Endometrial microvascular endothelial cells (primary cell): ENCODE results near the gene TNS1. TPM values are rescaled to one million over a fixed set of nuclear protein-coding genes. Genes with fewer than 3 reads are reported as not detected.
"Not testable (repeated sequence)": the region's sequence is repeated elsewhere in the genome, so short reads cannot be mapped to it uniquely, and the experiment has no call there.

Experiments
- in situ Hi-C: cut with HindIII; loops from 2 replicates; pipeline ENCODE4 v1.10.0; 2017; ENCODE audit warnings: low sequenced_read_pairs, low pct_unique_long_range_greater_than_20kb; ENCODE audit errors: inconsistent ontology term
- total RNA-seq: library from RNA; depleted of rRNA; stranded (reverse); fragments of >200 nt; gene quantifications from one replicate; pipeline ENCODE4 v1.2.3, GENCODE V29; 2015; ENCODE audit errors: inconsistent ontology term

The TNS1 gene
- total RNA-seq, 1 donor from 2014 or later = 20.9 TPM

DNA sequence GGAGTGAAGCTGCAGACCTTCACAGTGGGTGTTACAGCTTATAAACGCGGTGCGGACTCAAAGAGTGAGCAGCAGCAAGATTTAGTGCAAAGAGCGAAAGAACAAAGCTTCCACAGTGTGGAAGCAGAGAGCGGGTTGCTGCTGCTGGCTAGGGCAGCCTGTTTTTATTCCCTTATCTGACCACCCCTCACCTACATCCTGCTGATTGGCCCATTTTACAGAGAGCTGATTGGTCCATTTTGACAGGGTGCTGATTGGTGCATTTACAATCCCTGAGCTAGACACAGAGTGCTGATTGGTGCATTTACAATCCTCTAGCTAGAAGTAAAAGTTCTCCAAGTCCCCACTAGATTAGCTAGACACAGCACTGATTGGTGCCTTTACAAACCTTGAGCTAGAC is 216.2 kb downstream of the TNS1 start:
- in situ Hi-C loops = not testable (repeated sequence)

DNA sequence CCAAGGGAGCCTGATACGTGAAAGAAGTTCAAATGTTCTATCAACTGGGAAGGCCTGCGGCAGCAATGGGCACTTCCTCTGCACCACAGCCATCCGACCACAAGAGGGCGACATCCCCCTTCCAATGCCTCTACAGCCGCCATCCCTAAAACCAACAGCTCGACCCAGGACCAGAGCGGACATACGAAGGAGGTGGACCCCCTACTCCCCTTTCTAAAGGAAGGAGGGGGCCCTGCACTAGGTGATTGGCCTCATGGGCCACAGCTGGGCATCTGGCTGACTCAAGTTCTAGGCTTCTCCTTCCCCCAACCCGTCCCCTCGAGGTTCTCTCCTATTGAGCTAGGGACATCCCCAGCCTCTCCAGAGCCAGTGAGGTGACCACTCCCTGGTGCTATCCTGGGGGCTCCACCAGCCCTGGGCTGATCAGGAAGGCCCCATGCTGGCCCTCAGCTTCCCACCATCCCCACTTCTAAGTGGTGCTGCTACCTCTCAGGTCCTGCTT is 217.2 kb downstream of the TNS1 start:
- in situ Hi-C loops = no loop called here

GRCh38 chr2:217784996-217785543 is 217.7 kb downstream of the TNS1 start:
- in situ Hi-C loops = no loop called here

- in situ Hi-C loops = no loop called here
Observed at GRCh38 chr2:217783243-217783642, 219.6 kb downstream of the TNS1 start.

GRCh38 chr2:217777906-217778305 is 224.9 kb downstream of the TNS1 start:
- in situ Hi-C loops = no loop called here

DNA sequence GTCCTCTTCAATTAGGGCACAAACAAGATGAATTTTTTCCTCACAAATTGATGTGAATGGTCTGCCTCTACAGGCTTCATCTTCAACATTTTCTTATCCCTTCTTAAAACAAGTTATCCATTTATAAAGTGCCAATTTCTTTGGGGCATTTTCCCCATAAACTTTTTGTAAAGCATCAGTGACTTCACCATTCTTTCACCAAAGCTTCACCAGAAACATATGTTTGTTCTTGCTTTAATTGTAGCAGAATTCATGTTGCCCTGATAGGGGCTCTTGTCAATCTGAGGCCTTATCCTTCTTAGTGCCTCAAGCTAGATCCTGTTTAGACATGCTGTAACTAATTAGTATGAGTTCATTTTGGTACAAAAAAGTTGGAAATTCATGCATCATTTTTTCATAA is 226.2 kb downstream of the TNS1 start:
- in situ Hi-C loops = no loop called here

- in situ Hi-C loops = no loop called here
Observed at GRCh38 chr2:217775920-217776503, 226.8 kb downstream of the TNS1 start.

DNA sequence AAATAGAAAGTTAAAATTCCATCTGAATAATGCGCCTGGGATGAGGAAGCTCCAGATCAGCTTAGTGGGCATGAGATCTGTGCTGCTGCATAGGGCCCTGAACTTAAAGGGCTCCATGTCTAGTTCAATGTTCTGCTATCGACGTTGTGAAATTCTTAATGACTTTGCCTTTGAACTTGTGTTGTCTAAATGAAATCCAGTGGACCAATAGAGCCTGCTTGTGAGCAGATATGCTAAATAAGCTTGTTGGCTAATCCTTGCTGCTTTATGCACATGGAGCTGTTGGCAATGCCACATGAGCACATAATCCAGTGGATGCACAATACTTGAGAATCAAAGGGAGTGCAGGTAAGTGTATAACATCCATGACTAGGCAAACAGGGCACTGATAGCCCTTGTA is 228.6 kb downstream of the TNS1 start:
- in situ Hi-C loops = no loop called here

GRCh38 chr2:217773539-217773938 is 229.3 kb downstream of the TNS1 start:
- in situ Hi-C loops = no loop called here

DNA sequence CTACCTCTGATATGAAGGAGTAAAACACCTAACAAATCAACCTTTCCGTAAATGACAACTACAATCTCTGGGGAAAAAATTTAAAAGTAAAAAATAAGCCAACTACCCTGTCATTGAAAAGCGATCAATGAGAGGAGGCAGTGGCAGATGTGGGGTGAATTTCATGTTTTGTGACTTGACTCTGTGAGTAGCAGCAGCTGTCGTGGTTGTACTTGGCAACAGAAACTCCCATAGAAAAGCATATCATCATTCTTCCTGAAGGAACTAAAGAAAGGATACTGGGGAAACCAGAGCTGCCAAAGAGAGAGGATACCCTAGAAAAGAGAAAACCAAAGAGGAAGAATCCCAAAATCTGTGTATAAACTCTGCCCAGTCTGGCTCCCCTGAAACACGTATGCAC is 236.4 kb downstream of the TNS1 start:
- in situ Hi-C loops = no loop called here

GRCh38 chr2:217761645-217762277 is 241.0 kb downstream of the TNS1 start:
- in situ Hi-C loops = no loop called here

GRCh38 chr2:217759991-217760390 is 242.8 kb downstream of the TNS1 start:
- in situ Hi-C loops = no loop called here

DNA sequence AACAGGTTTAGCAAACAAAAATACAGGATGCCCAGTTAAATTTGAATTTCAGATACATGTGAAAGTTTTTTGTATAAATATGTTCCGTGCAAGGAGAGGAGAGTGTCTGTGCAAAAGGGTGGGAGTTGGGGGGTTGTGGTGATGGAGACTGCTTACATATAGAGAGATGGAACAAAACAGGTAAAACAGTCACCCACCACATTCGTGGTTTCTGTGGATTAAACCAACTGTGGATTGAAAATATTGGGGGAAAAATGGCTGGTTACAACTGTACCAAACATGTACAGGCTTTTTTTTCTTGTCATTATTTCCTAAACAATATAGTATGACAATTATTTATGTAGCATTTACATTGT is 245.7 kb downstream of the TNS1 start:
- in situ Hi-C loops = no loop called here

- in situ Hi-C loops = no loop called here
Observed at GRCh38 chr2:217756375-217757107, 246.3 kb downstream of the TNS1 start.

GRCh38 chr2:217755027-217755745 is 247.6 kb downstream of the TNS1 start:
- in situ Hi-C loops = no loop called here

- in situ Hi-C loops = no loop called here
Observed at GRCh38 chr2:217753460-217754200, 249.2 kb downstream of the TNS1 start.

DNA sequence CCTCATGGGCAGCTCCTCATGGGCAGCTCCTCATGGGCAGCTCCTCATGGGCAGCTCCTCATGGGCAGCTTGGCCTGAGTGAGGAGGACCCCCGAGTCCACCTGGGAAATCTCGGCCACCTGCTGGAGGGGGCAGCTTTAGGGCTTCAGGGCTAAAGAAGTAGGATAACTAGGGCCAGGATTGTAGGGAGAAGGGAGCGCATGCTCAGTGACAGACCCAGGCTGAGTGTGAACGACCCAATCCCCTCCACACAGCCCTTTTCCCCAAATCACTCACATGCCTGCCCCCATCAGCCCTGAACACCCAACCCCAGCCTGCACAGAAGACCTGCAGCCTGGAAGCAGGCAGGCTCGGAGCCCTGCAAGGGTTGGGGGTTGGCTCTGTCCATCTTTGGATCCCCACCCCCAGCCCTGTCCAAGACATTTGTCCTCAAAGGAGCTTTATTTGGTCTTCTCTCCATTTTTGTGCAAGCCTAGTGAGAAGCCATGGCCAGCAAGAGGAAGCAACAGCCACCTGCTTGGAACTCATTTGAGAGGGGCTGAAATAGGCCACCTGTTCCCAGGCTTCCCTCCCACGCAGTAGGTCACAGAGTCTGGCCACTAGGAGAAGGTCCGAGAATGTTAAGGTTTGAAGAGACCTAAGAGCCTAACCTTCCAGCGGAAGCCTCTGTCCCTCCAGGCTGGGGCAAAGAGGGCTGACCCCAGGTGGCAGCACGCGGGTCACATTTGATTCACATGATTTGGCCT is 249.9 kb downstream of the TNS1 start:
- in situ Hi-C loops = no loop called here

- in situ Hi-C loops = no loop called here
Observed at GRCh38 chr2:217751952-217752351, 250.8 kb downstream of the TNS1 start.
